ENCODE data around the gene MED28.

DNA sequence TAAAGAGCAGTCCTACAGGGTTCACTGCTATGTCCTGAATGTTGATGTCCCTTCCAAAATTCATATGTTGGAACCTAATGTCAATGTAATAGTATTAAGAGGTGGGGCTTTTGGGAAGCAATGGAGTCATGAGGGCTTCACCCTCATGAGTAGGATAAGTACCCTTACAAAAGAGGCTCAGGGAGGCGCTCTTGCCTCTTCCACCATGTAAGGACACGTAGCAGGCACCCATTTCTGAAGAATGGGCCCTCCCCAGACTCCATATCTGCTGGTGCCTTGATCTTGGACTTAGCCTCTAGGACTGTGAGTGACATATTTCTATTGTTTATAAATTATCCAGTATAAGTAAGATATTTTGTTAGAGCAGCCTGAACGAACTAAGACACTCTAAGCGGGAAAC is 15.8 kb downstream of the MED28 start:
- TF ChIP-seq, protein P1, sequence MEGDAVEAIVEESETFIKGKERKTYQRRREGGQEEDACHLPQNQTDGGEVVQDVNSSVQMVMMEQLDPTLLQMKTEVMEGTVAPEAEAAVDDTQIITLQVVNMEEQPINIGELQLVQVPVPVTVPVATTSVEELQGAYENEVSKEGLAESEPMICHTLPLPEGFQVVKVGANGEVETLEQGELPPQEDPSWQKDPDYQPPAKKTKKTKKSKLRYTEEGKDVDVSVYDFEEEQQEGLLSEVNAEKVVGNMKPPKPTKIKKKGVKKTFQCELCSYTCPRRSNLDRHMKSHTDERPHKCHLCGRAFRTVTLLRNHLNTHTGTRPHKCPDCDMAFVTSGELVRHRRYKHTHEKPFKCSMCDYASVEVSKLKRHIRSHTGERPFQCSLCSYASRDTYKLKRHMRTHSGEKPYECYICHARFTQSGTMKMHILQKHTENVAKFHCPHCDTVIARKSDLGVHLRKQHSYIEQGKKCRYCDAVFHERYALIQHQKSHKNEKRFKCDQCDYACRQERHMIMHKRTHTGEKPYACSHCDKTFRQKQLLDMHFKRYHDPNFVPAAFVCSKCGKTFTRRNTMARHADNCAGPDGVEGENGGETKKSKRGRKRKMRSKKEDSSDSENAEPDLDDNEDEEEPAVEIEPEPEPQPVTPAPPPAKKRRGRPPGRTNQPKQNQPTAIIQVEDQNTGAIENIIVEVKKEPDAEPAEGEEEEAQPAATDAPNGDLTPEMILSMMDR (conservative IDR thresholded peaks at IDR 0.05) = no peak
- no peak for TF ChIP-seq EZH2 (IDR thresholded peaks at IDR 0.05; ENCODE audit: low read depth)

Data from PC-9 (cell line).